Vagina (tissue), 2 donors: ENCODE results near the gene OGN. TPM values are rescaled to one million over a fixed set of nuclear protein-coding genes. Genes with fewer than 3 reads are reported as not detected.

Experiments used
- DNase-seq, 2 donors: peaks; one replicate each; pipeline ENCODE4 v3.0.0-alpha.2; 2017; ENCODE audit errors: extremely low spot score in 2 of 2
- H3K27ac ChIP-seq: fragments of 200-600 bp; sonication (generic); one replicate; pipeline ENCODE4 v1.5.1; 2019
- H3K27me3 ChIP-seq: fragments of 200-600 bp; sonication (generic); one replicate; pipeline ENCODE4 v1.5.1; 2019
- H3K36me3 ChIP-seq, 2 donors: fragments of 200-600 bp; sonication (generic); one replicate each; pipeline ENCODE4 v1.5.1; 2017 to 2019
- H3K4me1 ChIP-seq: fragments of 200-600 bp; sonication (generic); one replicate; pipeline ENCODE4 v1.5.1; 2019
- H3K4me3 ChIP-seq, 2 donors: fragments of 200-600 bp; sonication (generic); 1 replicate in 1 of 2; 2 replicates in 1 of 2; pipeline ENCODE4 v1.5.1; 2016 to 2019
- H3K9me3 ChIP-seq: fragments of 200-600 bp; sonication (generic); one replicate; pipeline ENCODE4 v1.5.1; 2019
- CTCF ChIP-seq, 3 experiments: fragments of 450-650 bp in 2 of 3; fragments of 200-600 bp in 1 of 3; sonication (generic) in 1 of 3; IDR thresholded peaks; one replicate each; pipeline ENCODE4 v1.5.1; 2017 to 2019; ENCODE audit warnings: antibody characterized with exemption in 3 of 3, mild to moderate bottlenecking in 2 of 3, moderate library complexity in 2 of 3
- POLR2A ChIP-seq, 2 donors: fragments of 450-650 bp; IDR thresholded peaks; one replicate each; pipeline ENCODE4 v1.6.1; 2017; ENCODE audit warnings: antibody characterized with exemption in 2 of 2, mild to moderate bottlenecking in 2 of 2, moderate library complexity in 2 of 2
- POLR2AphosphoS5 ChIP-seq, 2 donors: sonication (generic); formaldehyde crosslinking; IDR thresholded peaks; one replicate each; pipeline ENCODE4 v1.9.0; 2017; ENCODE audit warnings: antibody characterized with exemption in 2 of 2, mild to moderate bottlenecking in 2 of 2, low read depth in 1 of 2; ENCODE audit not compliant: insufficient read depth in 1 of 2
- intact Hi-C: fragments of 100-400 bp; cut with DNase I; formaldehyde crosslinking; loops from one replicate; pipeline ENCODE4 v1.15.1; 2023
- total RNA-seq: library from RNA; depleted of rRNA; stranded (reverse); fragments of >200 nt; gene quantifications from one replicate; pipeline ENCODE4 v1.2.3, GENCODE V29; 2016

The OGN gene
- total RNA-seq, 1 donor from 2014 or later, result 11.5 TPM

GRCh38 chr9:92438900-92439526 is 34.6 kb upstream of the OGN start:
- TF ChIP-seq POLR2A (IDR thresholded peaks at IDR 0.05) (no peak), CTCF (IDR thresholded peaks at IDR 0.05) (peak in 1 of 3 experiments; percentile 22)
- H3K4me1 ChIP-seq, result no peaks in the 10 kb centered on the region
- no peak for DNase-seq
- intact Hi-C loops, result no loop called here
- no peak overlapping the region for H3K27ac ChIP-seq
- H3K27me3 ChIP-seq, result no peaks in the 10 kb centered on the region
- no peaks in the 10 kb centered on the region for H3K36me3 ChIP-seq
- no peaks in the 10 kb centered on the region for H3K9me3 ChIP-seq
- no peak overlapping the region for H3K4me3 ChIP-seq

GRCh38 chr9:92435263-92435662 is 30.9 kb upstream of the OGN start:
- no peaks in the 10 kb centered on the region for H3K27me3 ChIP-seq
- H3K9me3 ChIP-seq, result no peaks in the 10 kb centered on the region
- no peak for DNase-seq
- H3K4me3 ChIP-seq, result no peak overlapping the region
- H3K36me3 ChIP-seq, result no peaks in the 10 kb centered on the region
- intact Hi-C loops, result no loop called here
- no peaks in the 10 kb centered on the region for H3K4me1 ChIP-seq
- TF ChIP-seq POLR2AphosphoS5 (IDR thresholded peaks at IDR 0.05; ENCODE audit: insufficient read depth in 1 of 2, low read depth in 1 of 2) (no peak), POLR2A (IDR thresholded peaks at IDR 0.05) (no peak), CTCF (IDR thresholded peaks at IDR 0.05) (no peak)
- H3K27ac ChIP-seq, result no peak overlapping the region

- H3K27ac ChIP-seq, result peak overlapping the region; percentile 49
- no peak for TF ChIP-seq CTCF (IDR thresholded peaks at IDR 0.05)
- no peak for TF ChIP-seq POLR2AphosphoS5 (IDR thresholded peaks at IDR 0.05; ENCODE audit: insufficient read depth in 1 of 2, low read depth in 1 of 2)
- no peak for TF ChIP-seq POLR2A (IDR thresholded peaks at IDR 0.05)
- intact Hi-C loops, result loop anchor here (5.0 kb wide), 1 partner anchor 86 kb away; no protein-coding TSS in a partner anchor
Observed at GRCh38 chr9:92432972-92433548, 28.7 kb upstream of the OGN start.

GRCh38 chr9:92432350-92432749 is 28.0 kb upstream of the OGN start:
- Histone ChIP-seq H3K27me3 (no peaks in the 10 kb centered on the region), H3K9me3 (no peaks in the 10 kb centered on the region), H3K36me3 (no peaks in the 10 kb centered on the region), H3K4me1 (no peaks in the 10 kb centered on the region), H3K4me3 (peak overlapping the region in 1 of 2 donors; percentile 3), H3K27ac (peak overlapping the region; percentile 49)
- intact Hi-C loops, result loop anchor here (5.0 kb wide), 1 partner anchor 85 kb away; no protein-coding TSS in a partner anchor
- peak in 1 of 2 donors; percentile 12 for TF ChIP-seq POLR2AphosphoS5 (IDR thresholded peaks at IDR 0.05; ENCODE audit: insufficient read depth in 1 of 2, low read depth in 1 of 2)
- TF ChIP-seq CTCF (IDR thresholded peaks at IDR 0.05), result no peak
- no peak for TF ChIP-seq POLR2A (IDR thresholded peaks at IDR 0.05)
- no peak for DNase-seq

More at GRCh38 chr9:92432972-92433548, 28.7 kb upstream of the OGN start:
- H3K4me1 ChIP-seq, result no peaks in the 10 kb centered on the region
- H3K9me3 ChIP-seq, result no peaks in the 10 kb centered on the region
- no peaks in the 10 kb centered on the region for H3K36me3 ChIP-seq
- no peak for DNase-seq
- H3K27me3 ChIP-seq, result no peaks in the 10 kb centered on the region
- H3K4me3 ChIP-seq, result peak overlapping the region in 1 of 2 donors; percentile 3

GRCh38 chr9:92429836-92430235 is 25.5 kb upstream of the OGN start:
- intact Hi-C loops, result loop anchor here (5.0 kb wide), 1 partner anchor 83 kb away; no protein-coding TSS in a partner anchor
- no peak for DNase-seq

More at GRCh38 chr9:92429836-92430235, 25.5 kb upstream of the OGN start:
- Histone ChIP-seq H3K4me1 (peaks cover 16% of the 10 kb centered on the region), H3K36me3 (no peaks in the 10 kb centered on the region), H3K27ac (no peak overlapping the region), H3K4me3 (no peak overlapping the region), H3K27me3 (no peaks in the 10 kb centered on the region), H3K9me3 (no peaks in the 10 kb centered on the region)
- no peak for TF ChIP-seq CTCF (IDR thresholded peaks at IDR 0.05)
- TF ChIP-seq POLR2A (IDR thresholded peaks at IDR 0.05), result no peak
- TF ChIP-seq POLR2AphosphoS5 (IDR thresholded peaks at IDR 0.05; ENCODE audit: insufficient read depth in 1 of 2, low read depth in 1 of 2), result no peak
